NCI-H2227 (cell line): ENCODE data around the gene CAMKV.
A peak's percentile ranks its signal among the peaks of the same experiment; 100 is the strongest.

Source experiments
- DNase-seq: peaks from one replicate; lab custom pipeline; 2025; ENCODE audit not compliant: unreplicated experiment; lab: John Stamatoyannopoulos, UW

CAMKV gene

DNA sequence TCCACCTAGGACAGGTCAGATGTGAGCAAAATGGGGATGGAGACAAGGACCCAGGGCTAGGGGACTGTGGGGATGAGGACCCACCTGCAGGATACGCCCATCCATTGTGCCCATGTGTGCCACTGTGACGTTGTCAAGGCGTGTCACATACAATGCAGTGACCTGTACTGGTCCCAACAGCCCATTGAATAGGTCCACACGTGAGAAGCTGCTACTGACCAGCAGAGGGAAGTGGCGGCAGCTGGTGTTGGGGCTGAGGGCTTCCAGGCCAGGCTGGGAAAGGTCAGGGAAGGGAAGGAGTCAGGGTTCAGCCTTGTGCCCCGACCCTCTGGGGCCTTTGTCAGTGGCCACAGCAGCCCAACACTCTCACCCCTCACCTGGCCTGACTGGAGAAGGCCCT is 29.3 kb upstream of the CAMKV start:
- no peak for DNase-seq

DNA sequence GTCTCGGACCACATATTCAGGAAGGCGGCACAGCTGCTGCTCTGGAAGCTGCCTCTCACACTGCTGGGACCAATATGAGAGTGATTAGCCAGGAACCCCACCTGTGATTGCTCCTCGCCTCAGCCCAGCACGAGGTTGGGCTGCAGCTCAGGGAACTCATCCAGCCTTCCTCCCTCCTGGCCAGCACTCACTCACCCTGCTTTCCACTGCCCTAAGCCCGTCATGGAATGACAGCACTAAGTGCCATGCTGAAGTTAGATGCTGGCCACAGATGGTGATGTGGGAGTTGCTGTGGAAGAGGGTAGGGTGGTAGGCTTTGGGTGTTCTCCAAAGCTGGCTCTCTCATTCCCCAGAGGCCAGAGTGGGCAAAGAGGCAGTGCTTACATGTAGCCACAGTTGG is 26.6 kb upstream of the CAMKV start:
- DNase-seq = no peak

DNA sequence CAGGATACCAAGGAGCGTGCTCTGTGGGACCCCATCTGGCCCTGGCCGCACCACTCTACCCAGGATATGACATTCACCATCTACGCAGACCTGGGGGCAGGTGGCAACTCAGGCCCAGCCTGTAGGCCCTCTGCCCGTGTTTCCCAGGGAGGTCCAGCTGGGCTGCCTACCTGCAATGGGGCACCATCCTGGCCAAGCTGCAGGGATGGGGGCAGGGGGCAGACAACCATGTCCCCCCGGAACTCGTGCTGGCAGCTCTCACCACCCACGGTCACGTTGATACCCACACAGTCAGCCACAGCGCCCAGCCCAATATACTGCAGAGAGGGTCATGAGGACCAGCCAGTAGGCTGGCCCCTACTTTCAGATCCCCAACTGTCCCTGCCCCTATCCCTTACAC is 26.1 kb upstream of the CAMKV start:
- DNase-seq = no peak

DNA sequence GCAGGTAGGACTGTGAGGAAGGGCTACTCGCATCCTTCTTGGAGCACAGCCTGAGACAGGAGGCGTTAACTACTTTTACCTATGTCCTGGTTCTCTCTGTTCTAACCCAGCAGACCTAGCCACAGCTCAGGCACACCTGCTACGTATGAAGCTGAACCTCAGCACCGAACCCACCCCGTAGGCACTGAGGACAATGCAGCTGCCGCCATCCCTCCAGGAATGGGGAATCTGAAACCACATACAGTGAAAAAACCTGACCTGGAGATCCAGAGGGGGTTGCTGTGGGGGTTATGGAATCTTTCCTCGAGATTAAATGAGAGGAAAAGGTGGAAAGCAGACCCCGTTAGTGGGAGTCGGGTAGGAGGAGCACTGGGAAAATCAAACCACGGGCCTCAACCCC is 19.6 kb upstream of the CAMKV start:
- DNase-seq = no peak

DNA sequence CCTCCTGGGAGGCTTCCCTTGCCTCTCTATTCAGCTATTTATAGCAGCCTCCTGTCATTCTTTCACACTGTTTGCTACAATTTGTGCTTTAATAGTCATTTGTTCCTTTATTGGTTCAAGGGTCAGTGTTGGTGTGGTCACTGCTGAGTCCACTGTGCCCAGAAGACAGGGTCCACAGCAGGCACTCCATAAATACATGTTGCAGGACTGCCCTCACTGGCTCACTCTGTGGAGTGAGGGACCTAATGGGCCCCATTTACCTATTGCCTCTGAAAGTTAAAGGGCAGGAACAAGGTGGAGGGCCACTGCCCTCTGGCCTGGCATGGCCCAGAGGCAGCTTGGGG is 17.2 kb upstream of the CAMKV start:
- no peak for DNase-seq

DNA sequence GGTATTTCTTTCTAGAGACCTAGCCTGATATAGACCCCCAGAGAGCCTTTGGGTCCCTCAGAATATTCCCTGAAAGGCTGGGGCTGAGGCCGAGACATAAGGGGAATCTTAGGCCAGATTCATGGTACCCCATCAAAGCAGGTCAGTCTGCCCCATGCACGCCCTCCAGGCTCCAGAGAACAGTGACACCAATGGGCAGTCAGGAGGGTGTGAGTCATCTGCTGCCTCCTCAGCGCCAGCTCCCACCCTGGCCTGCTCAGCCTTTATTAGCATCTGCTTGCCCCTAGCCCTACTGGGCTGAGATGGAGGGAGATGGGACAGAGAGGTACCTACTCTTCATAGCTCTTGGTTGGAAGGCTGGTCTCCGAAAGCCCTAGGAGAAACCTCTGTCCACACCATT is 14.3 kb upstream of the CAMKV start:
- DNase-seq = no peak

DNA sequence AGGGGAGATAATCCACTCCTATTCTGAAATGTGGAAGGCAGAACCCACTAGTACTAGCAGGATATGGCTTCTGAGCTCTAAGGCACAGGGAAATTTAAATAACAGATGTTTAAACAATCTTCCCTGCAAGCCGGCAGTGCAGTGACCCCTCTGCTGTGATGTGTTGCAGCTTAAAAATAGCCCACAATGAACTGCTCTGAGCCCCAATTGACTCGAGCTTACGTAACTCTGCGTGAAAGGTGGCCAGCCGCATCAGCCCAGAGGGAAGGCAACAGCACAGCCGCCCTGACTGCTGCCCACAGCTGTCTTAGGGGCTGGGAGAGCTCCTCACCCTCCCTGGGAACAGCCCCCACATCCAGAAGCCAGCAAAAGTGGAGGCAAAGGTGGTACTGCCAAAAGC is 12.5 kb upstream of the CAMKV start:
- peak; percentile 15 for DNase-seq

DNA sequence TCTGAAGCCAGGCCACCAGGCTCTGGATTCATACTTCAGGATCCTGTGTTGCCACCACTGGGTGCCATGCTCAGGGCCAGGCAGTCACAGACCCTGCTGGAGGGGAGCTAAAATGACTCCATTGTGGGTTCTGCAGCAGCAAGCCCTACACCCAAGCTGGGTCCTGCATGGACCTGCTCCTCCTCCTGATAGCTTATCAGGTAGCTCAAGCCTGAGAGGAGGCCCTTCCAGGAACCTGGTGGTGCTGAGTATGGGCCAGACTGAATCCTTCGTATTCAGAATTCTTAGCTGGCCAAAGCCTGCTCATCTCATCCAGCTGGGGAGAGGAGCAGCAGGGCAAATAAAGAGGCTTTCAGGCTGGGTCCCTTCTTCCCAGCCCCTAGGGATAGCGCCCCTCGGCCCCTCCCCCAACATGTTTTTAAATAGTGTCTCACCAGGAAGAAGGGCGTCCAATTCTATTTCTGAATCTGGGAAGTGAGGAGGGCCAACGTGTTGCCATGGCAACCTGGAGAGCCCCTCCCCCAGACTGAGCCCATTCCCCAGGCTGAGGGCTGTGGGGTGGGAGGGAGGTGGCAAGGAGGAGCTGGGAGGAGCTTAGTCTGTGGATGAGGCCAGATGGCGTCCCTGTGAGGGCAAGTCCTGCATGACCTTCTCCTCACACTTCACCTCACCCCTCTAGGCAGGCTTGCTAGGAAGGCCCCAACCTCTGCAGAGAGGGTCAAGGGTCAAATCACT is 11.0 kb upstream of the CAMKV start:
- peak; percentile 72 for DNase-seq

DNA sequence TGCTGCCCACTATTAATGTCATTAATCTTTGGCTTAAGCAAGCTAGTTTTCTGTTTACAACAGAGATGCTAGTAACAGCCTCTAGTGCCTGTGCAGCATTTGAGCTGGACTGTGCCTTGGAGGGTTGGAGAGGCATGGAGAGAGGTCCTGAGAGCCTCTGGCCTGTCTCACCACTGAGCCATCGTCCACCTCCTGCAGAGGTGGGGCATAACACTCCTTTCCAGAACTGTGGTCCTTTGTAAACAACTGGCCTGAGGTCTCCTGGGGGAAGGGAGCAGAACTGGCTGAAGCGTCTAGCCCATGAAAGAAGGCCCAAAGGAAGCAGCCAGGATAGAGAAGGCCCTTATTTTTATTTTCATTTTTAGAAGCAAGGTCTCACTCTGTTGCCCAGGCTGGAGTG is 10.0 kb upstream of the CAMKV start:
- no peak for DNase-seq

DNA sequence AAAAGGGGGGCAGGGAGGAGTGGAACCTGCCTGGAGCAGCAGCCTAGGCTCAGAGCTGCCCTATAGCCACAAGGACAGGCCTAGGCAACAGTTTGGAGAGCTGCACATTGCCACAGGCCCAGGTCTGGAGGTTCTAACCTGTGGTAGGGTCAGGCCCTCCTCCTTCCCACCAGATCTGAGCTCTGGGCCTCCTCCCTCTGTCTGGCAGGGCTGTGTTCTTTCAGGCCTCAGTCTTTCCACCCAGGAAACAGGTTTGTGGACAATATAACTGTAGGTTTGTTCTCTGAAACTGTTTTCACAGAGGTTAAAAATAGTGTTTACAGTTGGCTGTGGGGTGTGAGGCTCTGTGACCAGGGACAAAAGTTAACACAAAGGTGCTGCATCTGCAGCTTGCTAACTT is 9.0 kb upstream of the CAMKV start:
- DNase-seq = no peak

DNA sequence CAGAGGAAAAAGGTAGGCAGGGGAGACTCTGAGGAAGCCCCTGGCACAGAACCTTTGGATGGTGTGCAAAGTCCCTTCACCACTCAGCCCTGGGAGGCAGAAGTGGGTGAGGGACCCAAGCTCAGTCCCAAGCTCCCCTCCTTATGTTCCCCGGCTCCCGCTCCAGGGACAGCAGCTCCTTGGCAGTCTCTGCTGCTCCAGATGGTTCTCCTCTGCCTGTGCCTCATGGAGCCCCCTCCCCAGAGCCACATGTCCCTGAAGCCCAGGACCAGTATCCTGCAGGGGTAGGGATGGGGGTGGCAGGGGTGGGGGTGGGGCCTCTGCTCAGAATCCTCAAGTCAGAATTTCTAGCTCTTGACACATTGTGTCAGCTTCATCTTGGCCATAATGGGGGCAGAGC is 8.0 kb upstream of the CAMKV start:
- DNase-seq = no peak

DNA sequence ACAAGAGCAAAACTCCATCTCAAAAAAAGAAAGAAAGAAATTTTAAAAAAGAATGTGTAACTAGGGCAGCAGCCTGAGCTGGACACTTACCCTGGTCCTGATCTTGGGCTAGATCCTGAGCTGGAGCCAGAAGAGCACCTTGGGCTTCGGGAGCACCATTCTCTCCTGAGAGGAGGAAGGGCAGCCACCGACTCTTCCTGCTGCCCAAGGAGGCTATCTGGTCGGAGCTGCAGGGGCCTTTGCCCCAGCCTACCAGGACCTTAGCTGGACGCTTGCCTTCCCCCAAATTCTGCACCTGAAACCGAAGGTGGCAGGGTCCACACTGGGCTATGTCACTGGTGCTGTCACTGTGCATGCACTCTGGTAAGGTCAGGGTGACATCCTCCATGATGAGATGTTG is 6.9 kb upstream of the CAMKV start:
- DNase-seq = no peak

DNA sequence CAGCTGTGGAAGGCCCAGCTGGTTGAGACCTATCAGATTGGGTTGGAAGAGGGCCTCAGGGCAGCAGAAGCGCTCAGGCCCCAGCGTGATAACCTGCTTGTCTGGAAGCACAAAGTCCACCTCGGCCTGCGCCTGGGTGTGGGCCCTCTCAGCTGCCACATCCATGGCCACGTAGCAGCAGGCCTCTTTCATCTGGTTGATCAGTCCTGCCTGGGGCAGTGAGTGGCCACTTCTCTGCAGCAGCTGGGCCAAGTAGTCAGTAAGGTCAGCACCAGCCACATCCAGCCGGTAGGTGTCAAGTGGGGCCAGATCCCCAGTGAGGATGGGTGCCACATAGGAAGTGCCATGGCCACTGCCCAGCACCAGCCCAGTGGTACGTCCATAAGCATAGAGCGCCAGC is 3.9 kb upstream of the CAMKV start:
- DNase-seq = no peak

DNA sequence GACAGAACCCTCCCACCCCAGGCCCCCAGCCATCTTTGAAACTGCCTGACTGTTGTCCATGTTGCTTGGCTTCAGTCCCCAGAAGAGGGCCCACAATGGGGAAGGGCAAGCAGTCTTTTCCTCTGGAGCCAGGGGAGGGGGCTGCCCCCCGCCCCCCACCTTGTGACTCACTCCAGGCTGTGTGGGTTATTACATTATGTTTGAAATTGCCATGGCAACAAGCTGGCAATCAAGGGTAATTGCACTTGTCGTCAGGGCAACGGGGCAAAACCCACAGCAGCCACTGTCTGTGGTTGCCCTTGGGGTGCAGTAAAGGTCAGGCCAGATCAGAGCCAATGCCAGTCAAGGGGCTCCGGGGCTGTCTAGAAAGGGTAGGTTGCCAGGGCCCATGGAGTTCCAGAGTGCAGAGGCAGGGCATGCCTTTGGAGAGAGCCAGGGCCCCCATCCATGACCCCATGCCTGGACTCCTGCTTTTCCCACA is 3.1 kb upstream of the CAMKV start:
- DNase-seq = peak; percentile 66

DNA sequence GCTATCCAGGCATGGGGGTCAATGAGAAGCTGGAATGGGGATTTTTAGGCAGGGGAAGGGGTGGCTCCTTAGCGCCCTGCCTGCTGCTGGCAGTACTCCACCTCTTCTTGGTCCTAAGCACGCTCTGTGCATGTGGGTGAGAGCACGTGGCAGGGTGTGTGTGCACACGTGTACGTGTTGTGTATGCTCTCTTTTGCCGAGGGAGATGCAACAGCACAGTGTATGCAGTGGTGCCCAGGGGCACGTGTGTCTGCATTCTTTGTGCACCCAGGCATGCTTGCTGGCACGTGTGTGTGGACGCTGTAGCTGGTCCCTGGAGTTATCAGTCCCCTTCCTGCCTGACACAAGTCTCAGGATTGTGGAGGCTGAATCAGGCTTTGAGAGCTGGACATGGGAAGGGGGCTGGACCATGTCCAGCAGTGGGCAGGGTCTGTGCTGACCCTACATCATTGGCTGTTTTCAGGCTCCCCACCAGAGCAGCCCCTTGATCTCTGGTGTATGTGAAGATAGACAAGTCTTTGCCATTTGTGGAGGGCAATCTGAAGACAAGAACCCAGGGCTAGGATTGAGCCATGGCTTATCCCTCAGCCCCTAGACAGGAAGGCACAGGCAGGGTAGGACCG is 1.9 kb upstream of the CAMKV start:
- no peak for DNase-seq

DNA sequence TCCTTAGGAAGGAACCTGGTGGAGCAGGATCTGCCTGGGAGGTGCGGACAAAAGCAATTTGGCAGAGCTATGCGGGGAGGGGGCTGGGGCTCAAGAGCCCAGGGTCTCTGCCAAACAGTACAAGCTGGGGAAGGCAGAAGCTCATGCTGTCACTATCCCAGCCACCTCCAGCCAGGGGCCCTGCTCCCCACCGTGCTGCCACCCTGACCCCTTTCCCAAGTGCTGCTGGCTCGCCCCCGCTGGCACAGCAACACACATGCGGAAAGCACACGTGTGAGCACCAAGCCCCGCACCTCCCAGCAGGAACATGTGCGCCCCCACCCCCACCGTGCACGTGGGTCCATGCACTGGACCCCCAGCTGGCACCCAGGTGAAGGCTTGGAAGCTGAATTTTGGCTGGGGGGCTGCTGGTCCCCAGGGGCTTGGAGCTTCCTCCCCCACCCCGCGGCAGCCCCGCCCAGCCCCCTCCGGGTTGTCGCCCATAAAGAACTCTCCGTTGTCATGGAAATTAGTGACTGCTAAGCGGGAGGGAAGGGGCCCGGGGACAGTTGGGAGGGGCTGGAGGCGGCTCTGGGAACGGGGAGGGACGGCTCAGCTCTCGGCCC is 742 bp downstream of the CAMKV start:
- DNase-seq = peak; percentile 58

DNA sequence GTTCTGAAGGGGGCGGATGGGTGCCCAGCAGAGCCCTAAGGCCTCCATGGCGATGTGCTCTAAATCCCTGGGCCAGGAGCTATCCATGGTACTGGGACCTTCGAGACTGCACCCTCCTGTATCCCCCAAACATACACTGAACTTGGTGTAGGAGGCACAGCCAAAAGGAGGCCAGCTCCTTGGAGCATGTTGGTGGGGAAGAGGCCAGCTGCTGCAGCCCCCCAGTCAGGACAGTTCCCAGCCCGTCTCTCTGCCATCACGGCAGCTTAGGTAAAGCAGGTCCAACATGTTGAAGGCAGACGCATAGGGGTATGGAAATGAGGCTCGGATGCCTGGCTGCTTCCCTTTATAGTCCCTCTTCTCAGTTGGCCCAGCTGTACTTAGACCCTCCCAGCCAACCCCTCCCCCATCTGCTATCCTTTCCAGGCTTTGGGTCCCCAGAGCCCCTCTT is 1.8 kb downstream of the CAMKV start:
- DNase-seq = no peak

DNA sequence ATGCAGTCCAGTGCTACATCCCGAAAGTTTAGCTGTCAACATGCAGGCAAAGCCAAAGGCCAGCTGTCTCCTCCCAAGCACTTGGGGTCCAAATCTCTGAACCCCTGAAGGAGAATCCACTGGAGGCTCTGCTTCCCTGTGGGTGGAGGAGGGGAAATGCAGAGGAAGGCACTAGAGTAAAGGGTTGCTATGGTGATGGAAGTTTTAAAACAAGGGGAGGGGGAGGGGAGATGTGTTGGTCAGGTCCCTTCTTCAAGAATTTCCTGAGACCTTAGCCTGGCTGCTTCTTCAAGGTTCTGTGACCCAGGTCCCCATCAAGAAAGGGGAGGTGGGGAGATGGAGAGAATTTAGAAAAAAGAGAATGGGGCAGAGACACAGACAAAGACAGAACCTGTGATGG is 2.3 kb downstream of the CAMKV start:
- peak; percentile 14 for DNase-seq

DNA sequence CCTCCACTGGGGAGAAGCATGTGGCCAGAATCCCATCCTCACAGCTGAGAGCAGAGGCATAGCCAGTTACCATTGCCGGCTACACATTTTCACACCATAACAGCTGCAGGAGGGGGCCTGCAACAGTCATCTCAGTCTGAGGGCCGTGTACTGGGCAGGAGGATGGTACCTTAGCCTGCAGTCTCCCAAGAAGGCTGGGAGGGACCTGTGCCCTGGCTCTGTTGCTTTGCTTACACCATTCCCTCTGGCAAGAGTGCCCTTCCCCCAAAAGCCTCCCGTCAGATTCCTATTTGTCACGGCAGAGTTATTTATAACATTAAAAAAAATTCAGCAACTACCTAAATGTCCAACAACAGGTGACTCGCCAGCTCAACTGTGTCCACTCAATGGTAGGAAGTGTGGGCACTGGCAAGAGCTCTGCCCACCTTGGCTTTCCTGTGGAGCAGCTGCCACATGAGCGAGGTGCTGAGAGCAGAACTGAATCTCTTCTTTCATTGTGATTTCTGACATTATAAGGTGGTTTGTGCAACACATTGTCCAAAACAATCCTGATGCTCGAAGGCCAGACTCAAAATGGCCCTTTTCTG is 4.4 kb downstream of the CAMKV start:
- DNase-seq = no peak

DNA sequence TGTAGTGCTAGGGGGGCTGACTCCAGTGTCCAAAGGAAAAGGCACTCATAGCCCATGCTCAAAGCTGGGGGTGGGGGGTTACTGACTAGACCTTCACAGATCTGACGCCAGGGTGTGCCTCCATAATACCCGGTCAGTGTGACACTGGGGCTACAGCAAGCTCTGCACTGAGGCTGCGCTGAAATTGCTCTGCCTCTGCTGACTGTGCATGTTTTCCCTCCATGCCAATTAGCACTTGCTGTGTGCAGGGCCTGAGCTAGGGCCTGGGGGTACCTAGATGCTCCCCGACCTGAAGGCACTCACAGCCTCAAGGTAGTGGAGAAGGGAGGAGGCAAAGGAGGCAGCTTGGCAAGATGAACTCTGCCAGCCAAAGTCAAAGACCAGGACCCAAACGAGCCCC is 5.2 kb downstream of the CAMKV start:
- peak; percentile 20 for DNase-seq

DNA sequence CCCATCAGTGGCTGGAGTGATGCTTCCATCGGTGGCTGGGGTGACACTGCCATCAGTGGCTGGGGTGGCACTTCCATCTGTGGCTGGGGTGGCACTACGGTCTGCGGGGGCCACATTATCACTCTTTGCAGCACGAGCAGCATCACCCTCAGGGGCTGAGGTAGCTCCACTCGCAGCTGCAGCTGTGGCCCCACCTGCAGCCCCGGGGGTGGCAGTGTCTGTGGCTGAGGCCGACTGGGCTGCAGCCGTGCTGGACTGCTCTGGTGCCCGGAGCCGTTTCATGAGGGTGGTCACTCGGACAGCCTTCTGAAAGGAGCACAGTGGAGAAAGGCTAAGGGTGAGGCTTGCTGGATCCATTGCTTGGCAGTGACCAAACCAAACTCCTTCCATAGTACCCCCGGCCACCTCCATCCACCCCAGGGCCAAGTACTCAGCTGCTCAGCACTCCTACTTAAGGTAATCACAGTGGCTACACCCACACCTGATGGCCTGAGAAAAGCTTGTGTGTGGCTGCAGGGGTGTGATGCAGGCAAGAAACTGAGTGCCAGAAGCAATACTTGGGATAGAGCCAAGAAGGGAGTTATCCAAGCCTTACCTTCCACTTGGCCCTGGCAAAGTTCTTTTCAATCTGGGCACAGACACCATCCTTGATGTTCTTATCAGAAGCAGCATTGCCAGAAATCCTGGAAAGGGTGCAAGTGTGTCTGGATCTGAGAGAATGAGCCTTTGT is 10.0 kb downstream of the CAMKV start:
- DNase-seq = no peak
